GDM1 (cell line): ENCODE measurements around the gene EPHA1.

Source experiments
- DNase-seq: peaks from one replicate; lab custom pipeline; 2025; lab: John Stamatoyannopoulos, UW

EPHA1 gene

DNA sequence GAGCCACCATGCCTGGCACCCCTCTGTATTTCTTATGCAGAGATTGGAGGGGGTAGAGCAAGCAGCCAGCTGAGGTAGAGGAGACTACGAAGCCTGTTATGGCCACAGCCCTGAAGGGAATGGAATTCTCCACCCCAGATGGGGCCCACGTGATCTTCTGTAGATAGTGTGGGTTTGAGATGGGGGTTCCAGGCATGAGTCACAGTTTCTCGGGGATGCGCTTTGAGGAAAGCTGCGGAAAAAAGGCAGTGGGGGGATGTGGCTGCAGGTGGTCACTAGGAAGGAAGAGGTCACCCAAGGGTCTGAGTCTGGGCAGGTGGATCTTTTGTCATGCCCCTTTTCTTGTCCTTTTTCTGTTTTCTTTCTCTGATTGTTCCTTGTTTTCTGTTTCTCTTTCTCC is 57.6 kb downstream of the EPHA1 start:
- no peak for DNase-seq

DNA sequence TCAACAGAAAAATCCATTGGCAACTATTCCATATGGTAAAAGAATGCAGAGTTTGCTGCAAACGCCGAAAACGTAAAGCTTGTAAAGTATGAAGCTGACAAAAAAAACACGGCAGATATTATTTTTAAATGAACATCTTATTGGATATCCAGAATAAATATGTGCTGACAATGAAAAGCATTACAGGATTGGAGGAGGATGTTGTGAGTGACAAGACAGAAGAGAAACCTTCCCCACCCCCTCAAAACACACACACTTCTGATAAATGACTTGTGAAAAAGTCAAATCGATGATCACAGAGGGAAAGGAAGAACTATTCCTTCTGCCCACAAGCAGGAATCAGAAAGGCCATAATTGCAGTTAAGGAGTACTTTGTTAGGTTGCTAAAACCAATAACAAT is 60.7 kb downstream of the EPHA1 start:
- no peak for DNase-seq

DNA sequence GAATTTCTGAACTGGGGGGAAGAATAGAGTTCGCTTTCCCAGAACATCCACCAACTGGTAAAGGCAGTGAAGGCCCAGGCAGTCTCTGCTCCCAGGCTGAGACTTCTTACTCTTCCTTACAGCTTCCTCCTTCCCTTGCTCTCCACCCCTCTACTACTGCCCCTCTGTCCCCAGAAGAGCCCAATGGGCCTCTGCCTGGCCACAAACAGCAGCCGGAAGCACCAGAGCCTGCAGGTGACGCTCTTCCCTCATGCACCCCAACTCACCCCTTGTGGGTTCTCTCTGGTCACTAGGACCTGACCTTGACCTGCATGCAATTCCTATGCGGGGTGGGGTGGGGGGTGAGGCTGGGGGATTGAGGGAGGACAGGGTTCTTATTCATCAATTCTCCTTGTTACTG is 62.6 kb downstream of the EPHA1 start:
- DNase-seq = no peak

DNA sequence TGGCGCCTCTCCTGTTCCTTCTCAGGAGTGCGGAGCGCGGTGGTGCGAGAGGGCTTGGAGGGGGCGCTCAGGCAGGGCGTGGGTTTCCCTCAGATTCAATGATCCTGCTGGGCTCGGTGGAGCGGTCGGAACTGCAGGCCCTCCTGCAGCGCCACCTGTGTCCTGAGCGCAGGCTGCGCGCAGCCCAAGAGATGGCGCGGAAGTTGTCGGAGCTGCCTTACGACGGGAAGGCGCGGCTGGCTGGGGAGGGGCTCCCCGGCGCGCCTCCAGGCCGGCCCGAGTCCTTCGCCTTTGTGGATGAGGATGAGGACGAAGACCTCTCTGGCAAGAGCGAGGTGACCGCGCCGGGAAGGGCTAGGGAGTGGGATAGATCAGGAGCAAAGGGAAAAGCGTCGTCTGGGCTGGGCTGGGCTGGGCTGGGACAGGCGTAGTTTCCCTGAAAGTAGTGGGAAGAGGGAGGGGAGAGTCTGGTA is 63.2 kb downstream of the EPHA1 start:
- no peak for DNase-seq

DNA sequence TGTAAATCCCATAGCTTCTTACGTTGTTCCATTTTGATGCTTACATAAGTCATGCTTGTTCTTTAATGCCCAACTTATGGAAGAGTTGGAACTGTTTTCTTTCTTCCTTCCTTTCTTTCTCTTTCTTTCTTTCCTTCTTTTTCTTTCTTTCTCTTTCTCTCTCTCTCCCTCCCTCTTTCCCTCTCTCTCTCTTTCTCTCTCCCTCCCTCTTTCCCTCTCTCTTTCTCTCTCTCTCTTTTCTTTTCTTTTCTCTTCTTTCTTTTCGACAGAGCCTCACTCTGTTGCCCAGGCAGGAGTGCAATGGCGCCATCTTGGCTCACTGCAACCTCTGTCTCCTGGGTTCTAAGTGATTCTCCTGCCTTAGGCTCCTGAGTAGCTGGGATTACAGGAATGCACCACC is 65.1 kb downstream of the EPHA1 start:
- no peak for DNase-seq

DNA sequence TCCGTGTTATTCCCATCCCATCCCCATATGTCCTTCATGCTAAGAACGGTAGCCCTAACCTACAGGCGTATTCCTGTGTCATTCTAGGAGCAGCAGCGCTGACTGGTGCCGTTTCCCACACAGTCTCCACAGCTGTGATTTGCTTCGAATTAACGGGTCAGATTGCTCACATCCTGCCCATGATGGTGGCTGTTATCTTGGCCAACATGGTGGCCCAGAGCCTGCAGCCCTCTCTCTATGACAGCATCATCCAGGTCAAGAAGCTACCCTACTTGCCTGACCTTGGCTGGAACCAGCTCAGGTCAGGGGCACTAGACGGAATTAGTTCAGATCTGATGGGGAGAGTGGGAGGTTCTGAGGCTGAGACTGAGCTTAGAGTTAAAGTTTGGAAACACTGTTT is 66.8 kb downstream of the EPHA1 start:
- no peak for DNase-seq
